GM23338 (cell line): ENCODE data around the gene KLC1. TPM values are rescaled to one million over a fixed set of nuclear protein-coding genes. Genes with fewer than 3 reads are reported as not detected.

Source experiments
- ATAC-seq: fragments of 200-7000 bp; cut with Tn5 transposase; 3 replicates; pipeline ENCODE4 v1.9.1; 2020
- DNase-seq: peaks from one replicate; pipeline ENCODE4 v3.0.0-alpha.2; 2015; ENCODE audit warnings: low spot score
- H2AFZ ChIP-seq: fragments of 200-600 bp; sonication (generic); 2 replicates; pipeline ENCODE4 v1.8.0; 2016; ENCODE audit warnings: antibody characterized with exemption, mild to moderate bottlenecking, moderate library complexity
- H3F3A ChIP-seq: fragments of 200-600 bp; sonication (generic); replicated peaks from 2 replicates; pipeline ENCODE4 v1.8.0; 2017; ENCODE audit warnings: antibody characterized with exemption, mixed run types, low read depth
- H3K27ac ChIP-seq: fragments of 200-600 bp; sonication (generic); 2 replicates; pipeline ENCODE4 v1.6.1; 2016; ENCODE audit warnings: low read depth
- H3K27me3 ChIP-seq: fragments of 200-600 bp; sonication (generic); 2 replicates; pipeline ENCODE4 v1.8.0; 2016; ENCODE audit warnings: mild to moderate bottlenecking, mixed run types, moderate library complexity; ENCODE audit not compliant: insufficient read depth
- H3K36me3 ChIP-seq: fragments of 200-600 bp; sonication (generic); 2 replicates; pipeline ENCODE4 v1.8.0; 2016; ENCODE audit warnings: mild to moderate bottlenecking; ENCODE audit not compliant: insufficient read depth
- H3K4me1 ChIP-seq: fragments of 200-600 bp; sonication (generic); 2 replicates; pipeline ENCODE4 v1.8.0; 2016; ENCODE audit warnings: mild to moderate bottlenecking, moderate library complexity; ENCODE audit not compliant: insufficient read depth
- H3K4me2 ChIP-seq: fragments of 200-600 bp; sonication (generic); 2 replicates; pipeline ENCODE4 v1.7.1; 2017; ENCODE audit warnings: mixed run types
- H3K4me3 ChIP-seq: fragments of 200-600 bp; sonication (generic); 2 replicates; pipeline ENCODE4 v1.6.1; 2016; ENCODE audit warnings: mixed run types
- H3K79me2 ChIP-seq: fragments of 200-600 bp; sonication (generic); replicated peaks from 2 replicates; pipeline ENCODE4 v1.8.0; 2017; ENCODE audit warnings: mild to moderate bottlenecking; ENCODE audit not compliant: insufficient read depth
- H3K9me2 ChIP-seq: fragments of 200-600 bp; sonication (generic); 2 replicates; pipeline ENCODE4 v1.8.0; 2017; ENCODE audit not compliant: insufficient read depth
- H4K20me1 ChIP-seq: fragments of 200-600 bp; sonication (generic); replicated peaks from 2 replicates; pipeline ENCODE4 v1.8.0; 2017; ENCODE audit warnings: mild to moderate bottlenecking; ENCODE audit not compliant: insufficient read depth
- H3K27ac Mint-ChIP-seq: 2 replicates; pipeline ENCODE4 v1.8.0; 2020; ENCODE audit warnings: inconsistent platforms, mild to moderate bottlenecking, moderate library complexity, mixed read lengths
- H3K27me3 Mint-ChIP-seq: 3 replicates; pipeline ENCODE4 v1.8.0; 2022; ENCODE audit warnings: low read depth, mild to moderate bottlenecking, moderate library complexity, mixed read lengths, inconsistent platforms; ENCODE audit not compliant: insufficient read depth, poor library complexity
- H3K36me3 Mint-ChIP-seq: 3 replicates; pipeline ENCODE4 v1.8.0; 2021; ENCODE audit warnings: low read depth, mild to moderate bottlenecking, inconsistent platforms, moderate library complexity, mixed read lengths
- H3K4me1 Mint-ChIP-seq: 3 replicates; pipeline ENCODE4 v1.8.0; 2020; ENCODE audit warnings: mild to moderate bottlenecking, inconsistent platforms, mixed read lengths
- H3K4me3 Mint-ChIP-seq: 3 replicates; pipeline ENCODE4 v1.8.0; 2021; ENCODE audit warnings: moderate library complexity, mild to moderate bottlenecking, inconsistent platforms, mixed read lengths
- H3K9me3 Mint-ChIP-seq: 3 replicates; pipeline ENCODE4 v1.8.0; 2020; ENCODE audit warnings: moderate library complexity, mild to moderate bottlenecking, inconsistent platforms, mixed read lengths
- CREB1 ChIP-seq: fragments of 250-450 bp; sonication (Bioruptor Pico); IDR thresholded peaks from 2 replicates; pipeline ENCODE4 v1.5.0; 2020; ENCODE audit warnings: low read depth, mild to moderate bottlenecking, moderate library complexity
- EZH2 ChIP-seq: fragments of 200-600 bp; sonication (generic); IDR thresholded peaks from one replicate; pipeline ENCODE4 v1.8.0; 2017; ENCODE audit warnings: antibody characterized with exemption, mild to moderate bottlenecking, low read depth; ENCODE audit not compliant: unreplicated experiment
- EZH2phosphoT487 ChIP-seq: fragments of 200-600 bp; sonication (generic); IDR thresholded peaks from one replicate; pipeline ENCODE4 v1.8.1; 2018; ENCODE audit warnings: antibody characterized with exemption; ENCODE audit not compliant: unreplicated experiment
- JUNB ChIP-seq: IDR thresholded peaks from one replicate; pipeline ENCODE4 v1.6.1; 2016; ENCODE audit warnings: antibody characterized with exemption; ENCODE audit not compliant: unreplicated experiment
- NANOG ChIP-seq: IDR thresholded peaks from 2 replicates; pipeline ENCODE4 v1.6.1; 2016; ENCODE audit warnings: antibody characterized with exemption, borderline replicate concordance
- POLR2AphosphoS5 ChIP-seq: IDR thresholded peaks from 2 replicates; pipeline ENCODE4 v1.6.1; 2016; ENCODE audit warnings: antibody characterized with exemption, low read depth
- STAT1 ChIP-seq: IDR thresholded peaks from one replicate; pipeline ENCODE4 v1.6.1; 2016; ENCODE audit warnings: antibody characterized with exemption; ENCODE audit not compliant: unreplicated experiment
- ZNF114 ChIP-seq: fragments of 250-450 bp; sonication (Bioruptor Pico); IDR thresholded peaks from 2 replicates; pipeline ENCODE4 v1.5.0; 2020; ENCODE audit warnings: mild to moderate bottlenecking, moderate library complexity
- ZNF331 ChIP-seq: fragments of 250-450 bp; sonication (Bioruptor Pico); IDR thresholded peaks from 2 replicates; pipeline ENCODE4 v1.5.0; 2020; ENCODE audit warnings: low read depth, mild to moderate bottlenecking, moderate library complexity
- polyA plus RNA-seq: library from polyadenylated mRNA; unstranded; fragments of >200 nt; fragmentation: Nextera tagmentation; extraction: Ambion mirVana; gene quantifications from 2 replicates; pipeline ENCODE4 v1.2.1, GENCODE V29; 2016
- total RNA-seq: library from RNA; depleted of rRNA; stranded (reverse); fragments of >200 nt; shearing (Covaris generic); gene quantifications from 2 replicates; pipeline ENCODE4 v1.2.3, GENCODE V29; 2014
- TF ChIP-seq, protein P1 (sequence below), 2 experiments: fragments of 200-600 bp in 1 of 2; sonication (generic) in 1 of 2; conservative IDR thresholded peaks; 2 replicates each; pipeline versions ENCODE4 v1.5.1 to v1.6.1; 2016 to 2017; ENCODE audit warnings: antibody characterized with exemption in 2 of 2, low read depth in 2 of 2, mild to moderate bottlenecking in 2 of 2, moderate library complexity in 1 of 2
- TF ChIP-seq, protein P2 (sequence below): IDR thresholded peaks from 2 replicates; pipeline ENCODE4 v1.6.1; 2016; ENCODE audit warnings: antibody characterized with exemption
- TF ChIP-seq, protein P3 (sequence below): IDR thresholded peaks from one replicate; pipeline ENCODE4 v1.6.1; 2018; ENCODE audit warnings: antibody characterized with exemption; ENCODE audit not compliant: unreplicated experiment
- TF ChIP-seq, protein P4 (sequence below): fragments of 250-450 bp; sonication (Bioruptor Pico); IDR thresholded peaks from 2 replicates; pipeline ENCODE4 v1.5.0; 2020; ENCODE audit warnings: mild to moderate bottlenecking, moderate library complexity

The KLC1 gene
- total and polyA plus RNA-seq, 2 experiments from 2014 or later: 165 to 308 TPM

DNA sequence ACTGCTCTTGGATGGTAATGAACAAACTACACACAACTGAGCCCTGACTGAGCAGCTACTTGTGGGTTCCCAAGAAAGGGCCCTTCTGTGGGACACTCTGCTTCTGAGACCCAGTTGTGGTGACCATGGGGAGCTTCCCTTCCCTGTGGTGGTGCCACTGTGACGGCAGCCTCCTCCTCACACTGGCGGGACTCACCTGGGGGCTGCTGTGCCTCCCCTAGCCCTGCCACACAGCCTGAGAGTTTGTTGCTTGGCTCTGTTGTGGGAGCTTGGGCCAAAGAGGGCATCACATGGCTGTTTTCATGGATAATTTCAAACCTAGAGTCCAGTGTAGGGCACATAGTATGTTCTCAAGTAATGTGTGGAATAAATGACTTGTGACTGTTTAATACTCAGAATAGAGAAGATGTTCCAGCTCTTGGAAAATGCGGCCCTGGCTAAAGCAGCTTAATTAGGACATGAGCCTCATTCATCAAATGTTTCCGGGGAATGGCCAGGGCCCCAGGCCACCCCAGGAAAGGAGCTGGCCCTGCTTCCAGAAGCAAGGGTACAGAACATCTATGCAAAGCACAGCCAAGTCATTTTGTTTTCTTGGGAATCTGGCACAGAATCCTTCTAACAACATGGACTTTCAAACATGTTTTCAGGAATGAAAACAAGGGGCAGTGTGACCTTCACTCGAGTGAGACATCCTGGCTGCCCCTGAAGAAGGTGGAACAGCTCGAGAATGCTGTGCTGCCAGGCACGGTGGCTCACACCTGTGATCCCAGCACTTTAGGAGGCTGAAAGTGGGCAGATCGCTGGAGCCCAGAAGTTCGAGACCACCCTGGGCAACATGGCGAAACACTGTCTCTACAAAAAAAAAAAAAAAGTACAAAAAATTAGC lies 107.8 kb downstream of the KLC1 start:
- Histone ChIP-seq H3K27ac (no peak overlapping the region), H3K4me1 (no peaks in the 10 kb centered on the region), H3K36me3 (no peaks in the 10 kb centered on the region), H3K27me3 (no peaks in the 10 kb centered on the region), H3K9me2 (no peaks in the 10 kb centered on the region), H3K4me2 (no peak overlapping the region), H3K79me2 (no peaks in the 10 kb centered on the region), H3K4me3 (no peak overlapping the region), H2AFZ (no peak overlapping the region), H4K20me1 (no peaks in the 10 kb centered on the region), H3F3A (no peaks in the 10 kb centered on the region)
- no peak for DNase-seq
- H3K4me1 Mint-ChIP-seq: peaks cover 20% of the 10 kb centered on the region
- peaks cover 26% of the 10 kb centered on the region for H3K36me3 Mint-ChIP-seq
- peaks cover 10% of the 10 kb centered on the region for H3K27me3 Mint-ChIP-seq
- no peak overlapping the region for H3K27ac Mint-ChIP-seq
- TF ChIP-seq ZNF331 (no peak), STAT1 (no peak), EZH2 (no peak), CREB1 (CRISPR knock-in tag) (no peak), EZH2phosphoT487 (no peak), ZNF114 (CRISPR knock-in tag) (no peak), JUNB (no peak), NANOG (no peak), POLR2AphosphoS5 (no peak)
- TF ChIP-seq, protein P1, sequence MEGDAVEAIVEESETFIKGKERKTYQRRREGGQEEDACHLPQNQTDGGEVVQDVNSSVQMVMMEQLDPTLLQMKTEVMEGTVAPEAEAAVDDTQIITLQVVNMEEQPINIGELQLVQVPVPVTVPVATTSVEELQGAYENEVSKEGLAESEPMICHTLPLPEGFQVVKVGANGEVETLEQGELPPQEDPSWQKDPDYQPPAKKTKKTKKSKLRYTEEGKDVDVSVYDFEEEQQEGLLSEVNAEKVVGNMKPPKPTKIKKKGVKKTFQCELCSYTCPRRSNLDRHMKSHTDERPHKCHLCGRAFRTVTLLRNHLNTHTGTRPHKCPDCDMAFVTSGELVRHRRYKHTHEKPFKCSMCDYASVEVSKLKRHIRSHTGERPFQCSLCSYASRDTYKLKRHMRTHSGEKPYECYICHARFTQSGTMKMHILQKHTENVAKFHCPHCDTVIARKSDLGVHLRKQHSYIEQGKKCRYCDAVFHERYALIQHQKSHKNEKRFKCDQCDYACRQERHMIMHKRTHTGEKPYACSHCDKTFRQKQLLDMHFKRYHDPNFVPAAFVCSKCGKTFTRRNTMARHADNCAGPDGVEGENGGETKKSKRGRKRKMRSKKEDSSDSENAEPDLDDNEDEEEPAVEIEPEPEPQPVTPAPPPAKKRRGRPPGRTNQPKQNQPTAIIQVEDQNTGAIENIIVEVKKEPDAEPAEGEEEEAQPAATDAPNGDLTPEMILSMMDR (conservative IDR thresholded peaks at IDR 0.05; ENCODE audit: low read depth in 2 of 2): no peak
- TF ChIP-seq, protein P2, sequence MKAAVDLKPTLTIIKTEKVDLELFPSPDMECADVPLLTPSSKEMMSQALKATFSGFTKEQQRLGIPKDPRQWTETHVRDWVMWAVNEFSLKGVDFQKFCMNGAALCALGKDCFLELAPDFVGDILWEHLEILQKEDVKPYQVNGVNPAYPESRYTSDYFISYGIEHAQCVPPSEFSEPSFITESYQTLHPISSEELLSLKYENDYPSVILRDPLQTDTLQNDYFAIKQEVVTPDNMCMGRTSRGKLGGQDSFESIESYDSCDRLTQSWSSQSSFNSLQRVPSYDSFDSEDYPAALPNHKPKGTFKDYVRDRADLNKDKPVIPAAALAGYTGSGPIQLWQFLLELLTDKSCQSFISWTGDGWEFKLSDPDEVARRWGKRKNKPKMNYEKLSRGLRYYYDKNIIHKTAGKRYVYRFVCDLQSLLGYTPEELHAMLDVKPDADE: no peak
- TF ChIP-seq, protein P3, sequence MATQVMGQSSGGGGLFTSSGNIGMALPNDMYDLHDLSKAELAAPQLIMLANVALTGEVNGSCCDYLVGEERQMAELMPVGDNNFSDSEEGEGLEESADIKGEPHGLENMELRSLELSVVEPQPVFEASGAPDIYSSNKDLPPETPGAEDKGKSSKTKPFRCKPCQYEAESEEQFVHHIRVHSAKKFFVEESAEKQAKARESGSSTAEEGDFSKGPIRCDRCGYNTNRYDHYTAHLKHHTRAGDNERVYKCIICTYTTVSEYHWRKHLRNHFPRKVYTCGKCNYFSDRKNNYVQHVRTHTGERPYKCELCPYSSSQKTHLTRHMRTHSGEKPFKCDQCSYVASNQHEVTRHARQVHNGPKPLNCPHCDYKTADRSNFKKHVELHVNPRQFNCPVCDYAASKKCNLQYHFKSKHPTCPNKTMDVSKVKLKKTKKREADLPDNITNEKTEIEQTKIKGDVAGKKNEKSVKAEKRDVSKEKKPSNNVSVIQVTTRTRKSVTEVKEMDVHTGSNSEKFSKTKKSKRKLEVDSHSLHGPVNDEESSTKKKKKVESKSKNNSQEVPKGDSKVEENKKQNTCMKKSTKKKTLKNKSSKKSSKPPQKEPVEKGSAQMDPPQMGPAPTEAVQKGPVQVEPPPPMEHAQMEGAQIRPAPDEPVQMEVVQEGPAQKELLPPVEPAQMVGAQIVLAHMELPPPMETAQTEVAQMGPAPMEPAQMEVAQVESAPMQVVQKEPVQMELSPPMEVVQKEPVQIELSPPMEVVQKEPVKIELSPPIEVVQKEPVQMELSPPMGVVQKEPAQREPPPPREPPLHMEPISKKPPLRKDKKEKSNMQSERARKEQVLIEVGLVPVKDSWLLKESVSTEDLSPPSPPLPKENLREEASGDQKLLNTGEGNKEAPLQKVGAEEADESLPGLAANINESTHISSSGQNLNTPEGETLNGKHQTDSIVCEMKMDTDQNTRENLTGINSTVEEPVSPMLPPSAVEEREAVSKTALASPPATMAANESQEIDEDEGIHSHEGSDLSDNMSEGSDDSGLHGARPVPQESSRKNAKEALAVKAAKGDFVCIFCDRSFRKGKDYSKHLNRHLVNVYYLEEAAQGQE: no peak
- TF ChIP-seq, protein P4, sequence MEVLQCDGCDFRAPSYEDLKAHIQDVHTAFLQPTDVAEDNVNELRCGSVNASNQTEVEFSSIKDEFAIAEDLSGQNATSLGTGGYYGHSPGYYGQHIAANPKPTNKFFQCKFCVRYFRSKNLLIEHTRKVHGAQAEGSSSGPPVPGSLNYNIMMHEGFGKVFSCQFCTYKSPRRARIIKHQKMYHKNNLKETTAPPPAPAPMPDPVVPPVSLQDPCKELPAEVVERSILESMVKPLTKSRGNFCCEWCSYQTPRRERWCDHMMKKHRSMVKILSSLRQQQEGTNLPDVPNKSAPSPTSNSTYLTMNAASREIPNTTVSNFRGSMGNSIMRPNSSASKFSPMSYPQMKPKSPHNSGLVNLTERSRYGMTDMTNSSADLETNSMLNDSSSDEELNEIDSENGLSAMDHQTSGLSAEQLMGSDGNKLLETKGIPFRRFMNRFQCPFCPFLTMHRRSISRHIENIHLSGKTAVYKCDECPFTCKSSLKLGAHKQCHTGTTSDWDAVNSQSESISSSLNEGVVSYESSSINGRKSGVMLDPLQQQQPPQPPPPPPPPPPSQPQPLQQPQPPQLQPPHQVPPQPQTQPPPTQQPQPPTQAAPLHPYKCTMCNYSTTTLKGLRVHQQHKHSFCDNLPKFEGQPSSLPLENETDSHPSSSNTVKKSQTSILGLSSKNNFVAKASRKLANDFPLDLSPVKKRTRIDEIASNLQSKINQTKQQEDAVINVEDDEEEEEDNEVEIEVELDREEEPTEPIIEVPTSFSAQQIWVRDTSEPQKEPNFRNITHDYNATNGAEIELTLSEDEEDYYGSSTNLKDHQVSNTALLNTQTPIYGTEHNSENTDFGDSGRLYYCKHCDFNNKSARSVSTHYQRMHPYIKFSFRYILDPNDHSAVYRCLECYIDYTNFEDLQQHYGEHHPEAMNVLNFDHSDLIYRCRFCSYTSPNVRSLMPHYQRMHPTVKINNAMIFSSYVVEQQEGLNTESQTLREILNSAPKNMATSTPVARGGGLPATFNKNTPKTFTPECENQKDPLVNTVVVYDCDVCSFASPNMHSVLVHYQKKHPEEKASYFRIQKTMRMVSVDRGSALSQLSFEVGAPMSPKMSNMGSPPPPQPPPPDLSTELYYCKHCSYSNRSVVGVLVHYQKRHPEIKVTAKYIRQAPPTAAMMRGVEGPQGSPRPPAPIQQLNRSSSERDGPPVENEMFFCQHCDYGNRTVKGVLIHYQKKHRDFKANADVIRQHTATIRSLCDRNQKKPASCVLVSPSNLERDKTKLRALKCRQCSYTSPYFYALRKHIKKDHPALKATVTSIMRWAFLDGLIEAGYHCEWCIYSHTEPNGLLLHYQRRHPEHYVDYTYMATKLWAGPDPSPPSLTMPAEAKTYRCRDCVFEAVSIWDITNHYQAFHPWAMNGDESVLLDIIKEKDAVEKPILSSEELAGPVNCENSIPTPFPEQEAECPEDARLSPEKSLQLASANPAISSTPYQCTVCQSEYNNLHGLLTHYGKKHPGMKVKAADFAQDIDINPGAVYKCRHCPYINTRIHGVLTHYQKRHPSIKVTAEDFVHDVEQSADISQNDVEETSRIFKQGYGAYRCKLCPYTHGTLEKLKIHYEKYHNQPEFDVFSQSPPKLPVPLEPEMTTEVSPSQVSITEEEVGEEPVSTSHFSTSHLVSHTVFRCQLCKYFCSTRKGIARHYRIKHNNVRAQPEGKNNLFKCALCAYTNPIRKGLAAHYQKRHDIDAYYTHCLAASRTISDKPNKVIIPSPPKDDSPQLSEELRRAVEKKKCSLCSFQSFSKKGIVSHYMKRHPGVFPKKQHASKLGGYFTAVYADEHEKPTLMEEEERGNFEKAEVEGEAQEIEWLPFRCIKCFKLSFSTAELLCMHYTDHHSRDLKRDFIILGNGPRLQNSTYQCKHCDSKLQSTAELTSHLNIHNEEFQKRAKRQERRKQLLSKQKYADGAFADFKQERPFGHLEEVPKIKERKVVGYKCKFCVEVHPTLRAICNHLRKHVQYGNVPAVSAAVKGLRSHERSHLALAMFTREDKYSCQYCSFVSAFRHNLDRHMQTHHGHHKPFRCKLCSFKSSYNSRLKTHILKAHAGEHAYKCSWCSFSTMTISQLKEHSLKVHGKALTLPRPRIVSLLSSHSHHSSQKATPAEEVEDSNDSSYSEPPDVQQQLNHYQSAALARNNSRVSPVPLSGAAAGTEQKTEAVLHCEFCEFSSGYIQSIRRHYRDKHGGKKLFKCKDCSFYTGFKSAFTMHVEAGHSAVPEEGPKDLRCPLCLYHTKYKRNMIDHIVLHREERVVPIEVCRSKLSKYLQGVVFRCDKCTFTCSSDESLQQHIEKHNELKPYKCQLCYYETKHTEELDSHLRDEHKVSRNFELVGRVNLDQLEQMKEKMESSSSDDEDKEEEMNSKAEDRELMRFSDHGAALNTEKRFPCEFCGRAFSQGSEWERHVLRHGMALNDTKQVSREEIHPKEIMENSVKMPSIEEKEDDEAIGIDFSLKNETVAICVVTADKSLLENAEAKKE (CRISPR knock-in tag): no peak
- H3K4me3 Mint-ChIP-seq: no peak overlapping the region
- no peaks in the 10 kb centered on the region for H3K9me3 Mint-ChIP-seq
- no peak for ATAC-seq
